HepG2 (cell line): ENCODE data around the gene SLC17A9. TPM values are rescaled to one million over a fixed set of nuclear protein-coding genes. Genes with fewer than 3 reads are reported as not detected.

Experiments used
- HMG20B ChIP-seq: conservative IDR thresholded peaks from 2 replicates; pipeline ENCODE4 v1.6.1; 2016; ENCODE audit warnings: missing genetic modification reagents, missing compliant biosample characterization
- NCOA1 ChIP-seq: sonication (generic); formaldehyde crosslinking; IDR thresholded peaks from 2 replicates; pipeline ENCODE4 v1.9.0; 2021; ENCODE audit warnings: missing genetic modification reagents
- PPARG ChIP-seq: conservative IDR thresholded peaks from 2 replicates; pipeline ENCODE4 v1.6.1; 2016; ENCODE audit warnings: missing biosample characterization, missing genetic modification reagents
- RFXANK ChIP-seq: IDR thresholded peaks from 2 replicates; pipeline ENCODE4 v1.6.1; 2016
- SMAD3 ChIP-seq: sonication (generic); formaldehyde crosslinking; IDR thresholded peaks from 2 replicates; pipeline ENCODE4 v1.4.0; 2020; ENCODE audit warnings: missing genetic modification reagents
- TCF7L2 ChIP-seq: IDR thresholded peaks from 2 replicates; pipeline ENCODE4 v1.6.1; 2011; ENCODE audit warnings: mild to moderate bottlenecking, low read depth, low read length, moderate library complexity
- THYN1 ChIP-seq: sonication (generic); formaldehyde crosslinking; IDR thresholded peaks from 2 replicates; pipeline ENCODE4 v1.8.1; 2023; ENCODE audit warnings: low read depth, mild to moderate bottlenecking, moderate library complexity, missing genetic modification reagents, borderline replicate concordance
- U2AF2 ChIP-seq: fragments of 200-400 bp; formaldehyde crosslinking; IDR thresholded peaks from 2 replicates; pipeline ENCODE4 v1.6.1; 2017; ENCODE audit warnings: low read depth, mild to moderate bottlenecking, low read length
- ZFP36L1 ChIP-seq: sonication (generic); formaldehyde crosslinking; IDR thresholded peaks from 2 replicates; pipeline ENCODE4 v1.8.0; 2022; ENCODE audit warnings: mild to moderate bottlenecking, missing genetic modification reagents, moderate library complexity
- ZNF501 ChIP-seq: sonication (generic); formaldehyde crosslinking; IDR thresholded peaks from 2 replicates; pipeline ENCODE4 v1.5.1; 2020; ENCODE audit warnings: mild to moderate bottlenecking, moderate library complexity, missing genetic modification reagents
- ZNF589 ChIP-seq: sonication (generic); formaldehyde crosslinking; conservative IDR thresholded peaks from 2 replicates; pipeline ENCODE4 v1.8.0; 2022; ENCODE audit warnings: mild to moderate bottlenecking, moderate library complexity, missing genetic modification reagents
- ZSCAN9 ChIP-seq: IDR thresholded peaks from 2 replicates; pipeline ENCODE4 v1.6.1; 2016; ENCODE audit warnings: borderline replicate concordance
- polyA plus RNA-seq, 8 experiments: library from polyadenylated mRNA; depleted of rRNA in 3 of 8; stranded (reverse) in 7 of 8; unstranded in 1 of 8; fragments of >200 nt; fragmentation: Illumina TruSeq in 4 of 8; extraction: Trizol in 4 of 8; gene quantifications; 2 replicates each; pipeline versions ENCODE4 v1.2.1 to v1.2.3, GENCODE V29; 2011 to 2016; ENCODE audit warnings: low read depth in 4 of 8, missing spikeins in 1 of 8, mixed read lengths in 1 of 8; ENCODE audit not compliant: insufficient read depth in 1 of 8
- total RNA-seq, 5 experiments: library from RNA; depleted of rRNA; stranded (reverse); fragments of >200 nt; fragmentation: Illumina TruSeq; extraction: Trizol; gene quantifications; 2 replicates each; pipeline ENCODE4 v1.2.3, GENCODE V29; 2016; ENCODE audit warnings: low read depth in 1 of 5
- TF ChIP-seq, protein P1 (sequence below), 2 experiments: sonication (generic) in 1 of 2; formaldehyde crosslinking in 1 of 2; IDR thresholded peaks; 2 replicates each; pipeline versions ENCODE4 v1.5.1 to v1.6.1; 2011 to 2020; ENCODE audit warnings: borderline replicate concordance in 1 of 2, low read depth in 1 of 2, low read length in 1 of 2, mild to moderate bottlenecking in 1 of 2, missing genetic modification reagents in 1 of 2, moderate library complexity in 1 of 2
- TF ChIP-seq, protein P2 (sequence below): sonication (generic); formaldehyde crosslinking; IDR thresholded peaks from 2 replicates; pipeline ENCODE4 v1.5.1; 2020; ENCODE audit warnings: missing genetic modification reagents, mild to moderate bottlenecking, borderline replicate concordance
- TF ChIP-seq, protein P3 (sequence below): IDR thresholded peaks from 2 replicates; pipeline ENCODE4 v1.6.1; 2018; ENCODE audit warnings: missing genetic modification reagents
- TF ChIP-seq, protein P4 (sequence below): IDR thresholded peaks from 2 replicates; pipeline ENCODE4 v1.6.1; 2016

SLC17A9 gene
- total and polyA plus RNA-seq, 2 of the 13 experiments (the other 11 are each of a cell fraction or from before 2014, with no cell fraction given) = 110 to 191 TPM

DNA sequence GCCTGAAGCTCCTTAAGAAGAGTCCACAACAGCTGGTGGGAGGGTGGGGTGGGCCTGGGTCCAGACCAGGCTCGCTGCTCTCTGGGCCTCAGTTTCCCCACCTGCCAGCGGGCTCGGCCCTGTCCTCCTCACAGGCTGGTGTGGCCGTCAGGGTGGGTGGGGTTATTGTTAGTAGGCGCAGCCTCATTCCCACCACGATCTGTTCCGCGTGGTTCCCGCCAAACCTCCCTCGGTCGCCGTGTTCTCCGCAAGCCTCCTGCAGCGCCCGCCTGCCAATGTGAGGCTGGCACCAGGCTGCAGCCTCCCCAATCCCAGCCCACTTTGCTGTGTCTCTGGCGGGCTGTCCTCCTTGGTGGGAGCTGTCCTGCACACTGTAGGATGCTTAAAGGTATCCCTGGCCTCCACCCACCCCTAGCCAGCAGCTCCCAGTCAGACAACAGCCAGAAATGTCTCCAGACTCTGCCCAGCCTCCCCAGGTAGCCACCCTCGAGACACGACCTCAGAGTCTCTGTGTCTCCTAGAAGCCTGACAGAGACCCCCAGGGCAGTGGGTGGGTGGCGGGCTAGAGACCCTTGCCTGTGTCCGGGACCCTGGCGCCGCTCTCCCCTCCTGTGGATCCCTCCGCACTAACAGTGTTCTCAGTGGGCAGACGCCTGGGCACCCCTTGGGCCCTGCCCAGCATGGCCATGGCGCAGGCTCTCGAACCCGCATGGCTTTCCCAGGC lies 15.3 kb downstream of the SLC17A9 start (continued):
- TF ChIP-seq, protein P1, sequence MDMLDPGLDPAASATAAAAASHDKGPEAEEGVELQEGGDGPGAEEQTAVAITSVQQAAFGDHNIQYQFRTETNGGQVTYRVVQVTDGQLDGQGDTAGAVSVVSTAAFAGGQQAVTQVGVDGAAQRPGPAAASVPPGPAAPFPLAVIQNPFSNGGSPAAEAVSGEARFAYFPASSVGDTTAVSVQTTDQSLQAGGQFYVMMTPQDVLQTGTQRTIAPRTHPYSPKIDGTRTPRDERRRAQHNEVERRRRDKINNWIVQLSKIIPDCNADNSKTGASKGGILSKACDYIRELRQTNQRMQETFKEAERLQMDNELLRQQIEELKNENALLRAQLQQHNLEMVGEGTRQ (IDR thresholded peaks at IDR 0.05; ENCODE audit: low read depth, low read length) = no peak
- TF ChIP-seq, protein P1 (CRISPR knock-in tag; IDR thresholded peaks at IDR 0.05; ENCODE audit: borderline replicate concordance) = no peak
- TF ChIP-seq PPARG (CRISPR knock-in tag) (no peak), TCF7L2 (no peak), THYN1 (no peak), ZNF589 (CRISPR knock-in tag) (no peak), ZSCAN9 (CRISPR knock-in tag) (no peak), HMG20B (CRISPR knock-in tag) (no peak), RFXANK (CRISPR knock-in tag) (no peak), U2AF2 (no peak), SMAD3 (CRISPR knock-in tag) (no peak), ZNF501 (CRISPR knock-in tag) (no peak), ZFP36L1 (no peak), NCOA1 (CRISPR knock-in tag) (no peak)
- TF ChIP-seq, protein P2, sequence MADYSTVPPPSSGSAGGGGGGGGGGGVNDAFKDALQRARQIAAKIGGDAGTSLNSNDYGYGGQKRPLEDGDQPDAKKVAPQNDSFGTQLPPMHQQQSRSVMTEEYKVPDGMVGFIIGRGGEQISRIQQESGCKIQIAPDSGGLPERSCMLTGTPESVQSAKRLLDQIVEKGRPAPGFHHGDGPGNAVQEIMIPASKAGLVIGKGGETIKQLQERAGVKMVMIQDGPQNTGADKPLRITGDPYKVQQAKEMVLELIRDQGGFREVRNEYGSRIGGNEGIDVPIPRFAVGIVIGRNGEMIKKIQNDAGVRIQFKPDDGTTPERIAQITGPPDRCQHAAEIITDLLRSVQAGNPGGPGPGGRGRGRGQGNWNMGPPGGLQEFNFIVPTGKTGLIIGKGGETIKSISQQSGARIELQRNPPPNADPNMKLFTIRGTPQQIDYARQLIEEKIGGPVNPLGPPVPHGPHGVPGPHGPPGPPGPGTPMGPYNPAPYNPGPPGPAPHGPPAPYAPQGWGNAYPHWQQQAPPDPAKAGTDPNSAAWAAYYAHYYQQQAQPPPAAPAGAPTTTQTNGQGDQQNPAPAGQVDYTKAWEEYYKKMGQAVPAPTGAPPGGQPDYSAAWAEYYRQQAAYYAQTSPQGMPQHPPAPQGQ (CRISPR knock-in tag) = no peak
- TF ChIP-seq, protein P3, sequence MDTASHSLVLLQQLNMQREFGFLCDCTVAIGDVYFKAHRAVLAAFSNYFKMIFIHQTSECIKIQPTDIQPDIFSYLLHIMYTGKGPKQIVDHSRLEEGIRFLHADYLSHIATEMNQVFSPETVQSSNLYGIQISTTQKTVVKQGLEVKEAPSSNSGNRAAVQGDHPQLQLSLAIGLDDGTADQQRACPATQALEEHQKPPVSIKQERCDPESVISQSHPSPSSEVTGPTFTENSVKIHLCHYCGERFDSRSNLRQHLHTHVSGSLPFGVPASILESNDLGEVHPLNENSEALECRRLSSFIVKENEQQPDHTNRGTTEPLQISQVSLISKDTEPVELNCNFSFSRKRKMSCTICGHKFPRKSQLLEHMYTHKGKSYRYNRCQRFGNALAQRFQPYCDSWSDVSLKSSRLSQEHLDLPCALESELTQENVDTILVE (CRISPR knock-in tag) = no peak
- TF ChIP-seq, protein P4, sequence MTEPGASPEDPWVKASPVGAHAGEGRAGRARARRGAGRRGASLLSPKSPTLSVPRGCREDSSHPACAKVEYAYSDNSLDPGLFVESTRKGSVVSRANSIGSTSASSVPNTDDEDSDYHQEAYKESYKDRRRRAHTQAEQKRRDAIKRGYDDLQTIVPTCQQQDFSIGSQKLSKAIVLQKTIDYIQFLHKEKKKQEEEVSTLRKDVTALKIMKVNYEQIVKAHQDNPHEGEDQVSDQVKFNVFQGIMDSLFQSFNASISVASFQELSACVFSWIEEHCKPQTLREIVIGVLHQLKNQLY = no peak
